Adrenal gland (tissue), 12 donors: ENCODE data around the gene ADAMTSL1. TPM values are rescaled to one million over a fixed set of nuclear protein-coding genes. Genes with fewer than 3 reads are reported as not detected.

Source experiments
- DNase-seq, 7 donors: peaks; one replicate each; pipeline ENCODE4 v3.0.0-alpha.2; 2019 to 2020
- H3K27ac ChIP-seq, 5 donors: fragments of 200-600 bp; sonication (generic) in 4 of 5; 1 replicate in 3 of 5; 2 replicates in 2 of 5; pipeline versions ENCODE4 v1.5.1 to v1.8.0; 2016 to 2020; ENCODE audit warnings: mild to moderate bottlenecking in 1 of 5
- H3K27me3 ChIP-seq: fragments of 200-600 bp; 2 replicates; pipeline ENCODE4 v1.8.0; 2021
- H3K36me3 ChIP-seq, 2 donors: fragments of 200-600 bp; replicated peaks in 1 of 2; 1 replicate in 1 of 2; 2 replicates in 1 of 2; pipeline versions ENCODE4 v1.5.1 to v1.8.0; 2018 to 2022
- H3K4me1 ChIP-seq, 2 donors: fragments of 200-600 bp; replicated peaks in 1 of 2; 1 replicate in 1 of 2; 2 replicates in 1 of 2; pipeline versions ENCODE4 v1.5.1 to v1.8.0; 2018 to 2021
- H3K4me3 ChIP-seq, 4 donors: fragments of 200-600 bp; sonication (generic) in 3 of 4; one replicate each; pipeline ENCODE4 v1.5.1; 2016 to 2018
- H3K9me3 ChIP-seq, 3 donors: fragments of 200-600 bp; sonication (generic) in 1 of 3; replicated peaks in 1 of 3; 1 replicate in 2 of 3; 2 replicates in 1 of 3; pipeline versions ENCODE4 v1.5.1 to v1.8.0; 2016 to 2021
- POLR2A ChIP-seq, 2 donors: fragments of 450-650 bp; IDR thresholded peaks; one replicate each; pipeline ENCODE4 v1.6.1; 2017; ENCODE audit warnings: antibody characterized with exemption in 2 of 2, mild to moderate bottlenecking in 2 of 2, moderate library complexity in 1 of 2
- WGBS, 4 donors: extraction: QIAGEN DNeasy Blood & Tissue Kit in 2 of 4; methylation state at CpG; one replicate each; pipeline versions ENCODE4 v1.1.5 to v1.1.7; 2013 to 2017; 5-methylcytosine and 5-hydroxymethylcytosine counted together
- intact Hi-C, 2 donors: fragments of 100-400 bp; cut with DNase I; formaldehyde crosslinking; loops; one replicate each; pipeline versions ENCODE4 v1.14.1 to v1.15.0; 2022 to 2023
- polyA plus RNA-seq, 3 donors: library from polyadenylated mRNA; stranded (reverse); fragments of 200-250 nt in 2 of 3; fragments of 350-450 nt in 1 of 3; fragmentation: Illumina TruSeq in 1 of 3; extraction: RNeasy Lipid Tissue Mini Kit (QIAGEN cat#74804) in 1 of 3; gene quantifications; one replicate each; pipeline ENCODE4 v1.2.3, GENCODE V29; 2013 to 2014
- total RNA-seq, 9 donors: library from RNA; depleted of rRNA in 4 of 9; stranded (reverse); fragments of >200 nt in 4 of 9; fragments of 120-200 nt in 1 of 9; fragmentation: NEBNext Ultra II Directional in 1 of 9; extraction: Animal tissue kit (Norgen Biotek cat#: 25700) in 1 of 9; gene quantifications; one replicate each; pipeline versions ENCODE4 v1.1.0 to v1.2.4, GENCODE V29; 2013 to 2023
- TF ChIP-seq, protein P1 (sequence below), 6 experiments: fragments of 450-650 bp in 4 of 6; fragments of 200-600 bp in 2 of 6; sonication (generic) in 1 of 6; IDR thresholded peaks; 1 replicate in 5 of 6; 2 replicates in 1 of 6; pipeline versions ENCODE4 v1.5.1 to v1.8.0; 2016 to 2021; ENCODE audit warnings: antibody characterized with exemption in 6 of 6, mild to moderate bottlenecking in 2 of 6, moderate library complexity in 1 of 6
- donor health status: healthy with polysubstance abuse.
- donor health status: Bipolar disorder and iron deficiency.
- donor health status: DM: yes; HTN: yes; CAD: no.
- donor health status: DM: no; HTN: no; CAD: no.
- donor health status: DM: no; HTN: no; CAD: no.
- donor health status: DM: yes; HTN: yes; CAD: no.

The ADAMTSL1 gene
- total and polyA plus RNA-seq, 12 donors: 4.9 to 38.1 (median 20.6) TPM

DNA sequence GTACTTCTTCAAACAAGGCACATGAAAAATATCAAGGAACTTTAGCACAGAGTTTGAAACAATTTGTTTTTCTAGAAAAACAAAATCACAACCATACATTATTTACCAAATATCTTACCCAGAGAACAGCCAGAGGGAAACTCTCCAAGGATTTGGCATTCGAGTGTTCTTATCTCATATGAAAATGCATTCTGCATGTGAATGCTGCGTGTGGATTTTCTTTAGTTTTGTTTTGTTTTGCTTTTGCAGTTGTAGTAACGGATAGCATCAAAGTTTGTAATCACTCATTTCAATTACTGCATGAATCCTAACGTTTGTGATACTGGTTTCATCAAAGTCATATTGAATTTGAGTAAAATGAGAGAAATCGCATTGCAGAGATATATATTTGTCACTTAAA lies 28.0 kb downstream of the ADAMTSL1 start:
- 33 to 38% (median 36%) methylated on average over 5 of the region's 5 CpGs for WGBS, 4 donors
- Histone ChIP-seq H3K4me3 (peak overlapping the region in 1 of 4 donors; percentile 17), H3K9me3 (no peaks in the 10 kb centered on the region), H3K27ac (peak overlapping the region in 1 of 5 donors; percentile 12), H3K4me1 (peaks cover 0 to 10% of the 10 kb centered on the region in 2 donors), H3K36me3 (no peaks in the 10 kb centered on the region), H3K27me3 (no peaks in the 10 kb centered on the region)
- no peak for DNase-seq
- intact Hi-C loops: no loop called here
- TF ChIP-seq POLR2A (IDR thresholded peaks at IDR 0.05): no peak

DNA sequence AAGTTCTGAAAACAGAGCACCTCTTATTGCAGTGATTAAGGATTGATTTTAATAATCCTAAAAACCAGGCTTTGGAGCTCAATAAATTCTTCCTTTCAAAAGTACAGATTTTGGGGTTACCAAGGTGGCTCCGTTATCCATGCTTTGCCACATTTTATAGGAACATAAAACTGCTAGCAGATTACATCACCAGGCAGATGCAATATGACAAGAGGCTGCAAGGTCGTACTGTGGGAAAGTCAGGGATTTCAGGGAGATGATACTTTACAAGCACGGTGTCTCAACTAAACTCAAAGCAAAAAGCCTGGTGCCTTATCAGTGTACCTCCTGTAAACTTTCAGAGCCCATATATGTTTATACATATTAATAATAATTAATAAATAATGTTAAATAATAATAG lies 28.6 kb downstream of the ADAMTSL1 start:
- Histone ChIP-seq H3K27me3 (no peaks in the 10 kb centered on the region), H3K4me1 (peaks cover 0 to 4% of the 10 kb centered on the region in 2 donors), H3K9me3 (no peaks in the 10 kb centered on the region), H3K4me3 (peak overlapping the region in 1 of 4 donors; percentile 17), H3K27ac (peak overlapping the region in 1 of 5 donors; percentile 12), H3K36me3 (no peaks in the 10 kb centered on the region)
- intact Hi-C loops: no loop called here
- TF ChIP-seq, protein P1, sequence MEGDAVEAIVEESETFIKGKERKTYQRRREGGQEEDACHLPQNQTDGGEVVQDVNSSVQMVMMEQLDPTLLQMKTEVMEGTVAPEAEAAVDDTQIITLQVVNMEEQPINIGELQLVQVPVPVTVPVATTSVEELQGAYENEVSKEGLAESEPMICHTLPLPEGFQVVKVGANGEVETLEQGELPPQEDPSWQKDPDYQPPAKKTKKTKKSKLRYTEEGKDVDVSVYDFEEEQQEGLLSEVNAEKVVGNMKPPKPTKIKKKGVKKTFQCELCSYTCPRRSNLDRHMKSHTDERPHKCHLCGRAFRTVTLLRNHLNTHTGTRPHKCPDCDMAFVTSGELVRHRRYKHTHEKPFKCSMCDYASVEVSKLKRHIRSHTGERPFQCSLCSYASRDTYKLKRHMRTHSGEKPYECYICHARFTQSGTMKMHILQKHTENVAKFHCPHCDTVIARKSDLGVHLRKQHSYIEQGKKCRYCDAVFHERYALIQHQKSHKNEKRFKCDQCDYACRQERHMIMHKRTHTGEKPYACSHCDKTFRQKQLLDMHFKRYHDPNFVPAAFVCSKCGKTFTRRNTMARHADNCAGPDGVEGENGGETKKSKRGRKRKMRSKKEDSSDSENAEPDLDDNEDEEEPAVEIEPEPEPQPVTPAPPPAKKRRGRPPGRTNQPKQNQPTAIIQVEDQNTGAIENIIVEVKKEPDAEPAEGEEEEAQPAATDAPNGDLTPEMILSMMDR (IDR thresholded peaks at IDR 0.05): no peak
- peak in 1 of 2 donors; percentile 11 for TF ChIP-seq POLR2A (IDR thresholded peaks at IDR 0.05)
- peak in 4 of 7 donors; percentile 21 to 40 (median 23) for DNase-seq
- 35 to 43% (median 41%) methylated on average over 3 of the region's 3 CpGs for WGBS, 4 donors

DNA sequence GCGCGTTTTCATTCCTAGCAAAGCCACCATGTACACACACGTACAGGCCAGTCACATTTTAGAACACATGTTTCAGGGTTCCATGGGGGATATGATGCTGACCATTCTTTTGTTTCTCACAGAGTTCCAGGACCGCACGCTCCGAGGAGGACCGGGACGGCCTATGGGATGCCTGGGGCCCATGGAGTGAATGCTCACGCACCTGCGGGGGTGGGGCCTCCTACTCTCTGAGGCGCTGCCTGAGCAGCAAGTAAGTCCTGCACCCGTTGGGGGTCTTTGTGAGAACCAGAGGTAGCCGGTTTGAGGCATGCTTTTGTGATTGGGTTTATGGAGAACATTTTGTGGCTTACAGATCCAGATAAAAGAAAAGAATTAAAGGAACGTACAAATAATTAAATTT lies 30.8 kb downstream of the ADAMTSL1 start:
- H3K4me1 ChIP-seq: no peaks in the 10 kb centered on the region
- WGBS, 4 donors: 91 to 93% (median 92%) methylated on average over 13 to 14 of the region's 14 CpGs

DNA sequence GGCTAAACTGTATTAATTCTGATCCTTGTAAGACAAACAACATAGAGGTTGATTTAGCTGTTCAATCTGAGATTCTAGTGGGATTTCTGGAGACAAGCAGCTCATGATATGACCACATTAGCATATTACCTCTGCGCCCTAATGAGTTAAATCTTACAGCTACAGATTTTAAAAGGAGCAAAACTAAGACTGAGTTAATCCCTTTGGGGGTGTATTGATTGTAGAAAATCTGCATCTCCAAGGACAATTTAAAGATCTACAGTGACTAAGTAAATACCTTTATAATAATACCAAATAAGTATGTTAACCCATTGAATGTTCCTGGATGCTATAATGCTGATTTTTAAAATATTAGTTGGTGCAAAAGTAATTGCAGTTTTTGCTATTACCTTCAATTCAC lies 33.2 kb downstream of the ADAMTSL1 start:
- Histone ChIP-seq H3K27ac (no peak overlapping the region), H3K4me1 (no peaks in the 10 kb centered on the region), H3K9me3 (no peaks in the 10 kb centered on the region), H3K27me3 (no peaks in the 10 kb centered on the region), H3K4me3 (no peak overlapping the region), H3K36me3 (no peaks in the 10 kb centered on the region)
- TF ChIP-seq, protein P1 (IDR thresholded peaks at IDR 0.05): no peak
- TF ChIP-seq POLR2A (IDR thresholded peaks at IDR 0.05): no peak
- WGBS, 4 donors: 85 to 97% (median 92%) methylated on average over 1 of the region's 1 CpG
- no peak for DNase-seq
- intact Hi-C loops: no loop called here

More for the DNA sequence above, 30.8 kb downstream of the ADAMTSL1 start:
- no peak overlapping the region for H3K4me3 ChIP-seq
- no peaks in the 10 kb centered on the region for H3K27me3 ChIP-seq
- no peak for TF ChIP-seq POLR2A (IDR thresholded peaks at IDR 0.05)
- TF ChIP-seq, protein P1 (IDR thresholded peaks at IDR 0.05): no peak
- no peaks in the 10 kb centered on the region for H3K36me3 ChIP-seq
- DNase-seq: no peak
- H3K27ac ChIP-seq: no peak overlapping the region
- intact Hi-C loops: no loop called here
- no peaks in the 10 kb centered on the region for H3K9me3 ChIP-seq

DNA sequence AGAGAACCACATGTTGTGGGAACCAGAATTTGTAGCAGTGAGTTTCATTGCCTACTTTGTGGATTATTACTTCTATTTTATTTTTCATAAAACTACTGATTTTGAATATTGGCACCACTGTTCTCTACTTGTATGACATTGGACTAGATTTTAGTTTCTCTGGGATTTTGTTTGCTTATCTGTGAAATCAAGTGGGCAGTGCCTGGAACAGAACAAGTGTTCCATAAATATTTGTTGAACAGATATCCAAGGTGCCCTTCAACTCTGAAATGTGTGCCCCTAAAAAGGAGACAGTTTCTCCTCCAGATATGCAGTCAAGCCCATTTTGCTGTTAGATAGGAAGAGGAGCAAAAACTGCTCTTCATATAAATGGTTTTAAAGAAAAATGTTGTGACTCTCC lies 42.6 kb downstream of the ADAMTSL1 start:
- no peaks in the 10 kb centered on the region for H3K9me3 ChIP-seq
- no peak for TF ChIP-seq POLR2A (IDR thresholded peaks at IDR 0.05)
- TF ChIP-seq, protein P1 (IDR thresholded peaks at IDR 0.05): no peak
- intact Hi-C loops: no loop called here
- no peaks in the 10 kb centered on the region for H3K36me3 ChIP-seq
- H3K4me1 ChIP-seq: no peaks in the 10 kb centered on the region
- DNase-seq: no peak
- H3K27ac ChIP-seq: no peak overlapping the region
- H3K4me3 ChIP-seq: no peak overlapping the region
- no peaks in the 10 kb centered on the region for H3K27me3 ChIP-seq
